LNCaP clone FGC (cell line): ENCODE measurements around the gene C22orf23.

Experiments
- DNase-seq: peaks from one replicate; pipeline ENCODE4 v3.0.0-alpha.2; 2011; ENCODE audit warnings: low read depth
- H3K4me3 ChIP-seq: 2 replicates; pipeline ENCODE4 v1.5.1; 2011; ENCODE audit warnings: mild to moderate bottlenecking, low read depth, low read length, control low read depth
- CTCF ChIP-seq: IDR thresholded peaks from 2 replicates; pipeline ENCODE4 v1.5.1; 2012; ENCODE audit warnings: mild to moderate bottlenecking; ENCODE audit not compliant: control insufficient read depth, insufficient read depth; ENCODE audit errors: extremely low read depth

The C22orf23 gene

DNA sequence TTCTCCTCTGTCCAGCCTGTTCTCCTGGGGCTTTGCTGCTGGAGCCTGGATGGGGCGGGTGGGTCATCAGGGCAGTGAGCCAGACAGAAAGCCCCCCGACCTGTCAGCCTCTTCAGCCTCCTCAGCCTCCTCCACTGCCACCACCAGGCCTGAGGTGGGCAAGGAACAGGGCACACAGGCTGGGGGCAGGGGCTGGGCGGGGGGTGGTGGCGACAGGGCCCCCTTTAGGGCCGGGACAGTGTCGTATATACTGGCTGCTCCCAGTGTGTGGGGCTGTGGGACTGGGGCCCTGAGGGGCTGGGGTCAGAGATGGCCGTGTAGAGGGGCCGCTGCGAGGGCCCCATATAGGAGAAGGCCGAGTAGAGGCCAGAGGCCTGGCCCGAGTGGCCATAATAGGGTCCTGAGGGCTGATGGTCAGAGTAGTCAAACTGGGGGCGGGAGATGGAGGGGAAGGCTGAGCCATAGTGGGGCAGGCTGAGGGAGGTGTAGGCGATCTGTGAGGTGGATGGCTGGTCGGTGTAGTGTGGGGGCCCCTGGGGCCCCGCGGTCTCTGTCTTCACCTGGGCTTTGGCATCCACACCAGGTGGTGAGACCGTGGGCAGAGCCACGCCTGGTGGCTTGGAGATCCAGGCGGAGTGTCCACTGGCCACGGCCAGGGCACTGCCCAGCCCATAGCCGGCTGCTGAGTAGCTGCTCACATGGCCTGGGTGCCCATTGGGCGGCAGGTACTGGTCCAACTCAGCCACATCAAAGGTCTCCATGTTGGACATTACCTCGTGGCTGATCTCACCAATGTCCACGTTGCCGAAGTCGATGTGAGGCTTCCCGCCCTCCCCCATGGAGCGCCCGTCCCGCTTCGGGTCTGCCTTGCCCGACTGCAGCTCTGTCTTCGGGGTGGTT lies 20.1 kb upstream of the C22orf23 start:
- TF ChIP-seq CTCF: no peak
- H3K4me3 ChIP-seq: no peak overlapping the region
- no peak for DNase-seq

DNA sequence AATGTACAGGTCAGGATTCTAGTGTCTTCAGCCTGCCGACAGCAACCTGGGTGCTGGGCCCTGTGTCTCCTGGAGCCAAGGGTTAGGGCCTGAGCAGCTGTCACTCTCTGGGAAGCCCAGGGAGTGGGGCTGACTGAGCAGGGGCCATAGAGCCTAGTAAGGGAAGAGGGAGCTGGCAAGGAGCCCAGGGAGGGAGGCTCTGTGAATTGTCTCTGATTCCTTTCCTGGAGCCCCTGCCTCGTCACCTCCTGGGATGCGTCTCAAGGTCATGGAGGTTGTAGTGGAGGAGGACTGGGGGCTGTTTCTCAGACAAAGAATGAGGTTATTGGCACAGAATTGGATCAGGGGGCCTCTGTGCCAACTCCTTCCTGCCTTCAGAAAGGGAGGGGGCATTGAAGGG lies 19.1 kb upstream of the C22orf23 start:
- no peak for DNase-seq
- no peak for TF ChIP-seq CTCF
- no peak overlapping the region for H3K4me3 ChIP-seq

DNA sequence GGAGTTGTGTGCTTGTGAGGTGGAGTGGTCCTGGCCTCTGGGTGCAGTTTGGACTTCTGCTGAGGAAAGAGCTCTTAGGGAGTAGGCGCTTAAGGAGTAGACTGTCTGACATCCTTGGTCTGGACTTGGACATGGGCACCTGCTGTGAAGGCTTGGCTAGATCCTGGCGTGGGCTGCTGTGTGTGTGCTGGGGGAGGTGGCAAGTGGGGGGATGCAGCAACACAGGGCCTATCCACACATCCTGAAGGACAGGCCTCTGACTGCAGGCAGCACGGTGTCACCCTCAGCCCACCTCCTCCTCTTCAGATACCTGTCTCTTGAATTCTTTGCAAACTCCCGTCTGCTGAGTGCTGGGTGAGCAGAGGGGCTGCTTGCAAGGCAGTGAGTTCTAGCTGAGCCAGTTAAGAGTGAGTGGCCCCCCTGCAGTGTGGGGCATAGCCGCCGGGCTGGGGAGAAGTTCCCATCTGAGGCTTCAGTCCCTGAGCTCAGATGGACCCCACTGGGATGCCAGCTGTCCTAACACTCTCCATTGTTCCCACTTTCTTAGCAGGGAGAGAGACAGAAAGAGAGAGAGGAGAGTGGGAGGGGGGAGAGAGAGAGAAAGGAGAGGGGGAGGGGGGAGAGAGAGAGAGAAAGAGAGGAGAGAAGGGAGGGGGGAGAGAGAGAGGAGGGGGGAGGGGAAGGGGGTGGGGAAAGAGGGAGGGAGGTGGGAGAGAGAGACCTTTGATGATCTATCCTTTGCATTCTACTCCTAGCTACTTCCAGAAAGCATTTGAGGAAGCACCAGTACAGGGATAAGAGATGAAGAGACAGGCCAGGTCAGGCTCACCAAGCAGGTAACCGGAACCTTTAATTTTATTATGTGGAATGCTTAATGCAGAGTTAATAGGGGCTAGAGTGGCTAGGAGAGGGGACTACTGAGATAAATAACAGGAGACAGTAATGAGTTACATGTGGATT lies 18.4 kb upstream of the C22orf23 start:
- no peak for TF ChIP-seq CTCF
- H3K4me3 ChIP-seq: no peak overlapping the region
- DNase-seq: no peak

GRCh38 chr22:37970864-37971263 lies 17.5 kb upstream of the C22orf23 start:
- no peak for DNase-seq
- TF ChIP-seq CTCF: no peak
- no peak overlapping the region for H3K4me3 ChIP-seq

DNA sequence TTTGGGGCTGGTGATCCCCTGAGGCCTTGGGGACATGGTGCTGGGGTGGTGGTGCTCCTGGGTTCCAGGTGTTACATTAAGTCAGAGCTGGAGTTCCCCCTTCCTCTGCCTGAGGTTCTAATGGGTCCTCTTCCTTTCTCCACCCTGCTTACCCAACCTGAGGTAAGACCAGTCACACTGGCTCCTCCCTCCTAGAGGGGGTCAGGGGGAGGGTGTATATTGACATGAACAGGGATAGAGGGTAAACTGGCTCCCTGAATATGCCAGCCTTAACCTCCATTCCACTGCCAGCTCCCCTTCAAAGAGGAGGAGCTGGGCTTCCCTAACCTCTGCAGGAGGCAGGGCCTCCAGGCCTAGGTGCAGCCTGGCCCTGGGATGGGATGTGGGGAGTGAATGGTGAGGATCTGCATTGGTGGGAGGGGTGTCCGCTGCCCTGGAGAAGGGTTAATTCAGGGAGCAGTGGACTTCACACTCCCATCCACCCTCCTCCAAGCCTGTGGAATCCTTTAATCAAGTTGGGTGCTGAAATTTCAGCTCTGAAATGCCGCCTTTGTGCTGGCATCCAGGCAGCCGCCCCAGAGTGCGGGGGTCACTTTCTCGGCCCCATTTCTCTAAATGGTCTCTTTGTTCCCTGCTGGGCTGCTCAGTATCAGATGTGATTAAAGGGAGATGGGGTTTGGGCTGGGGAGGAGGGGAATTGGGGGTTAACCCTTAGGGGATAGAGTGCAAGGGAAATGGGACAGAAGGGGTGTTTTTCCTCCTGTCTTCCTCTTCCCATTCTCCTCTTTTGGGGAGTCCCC lies 15.3 kb upstream of the C22orf23 start:
- H3K4me3 ChIP-seq: no peak overlapping the region
- no peak for TF ChIP-seq CTCF
- no peak for DNase-seq
